ENCODE results near the gene OCRL.
"Not testable (repeated sequence)": the region's sequence is repeated elsewhere in the genome, so short reads cannot be mapped to it uniquely, and the experiment has no call there.

The OCRL gene

GRCh38 chrX:129534816-129535578 is 5.1 kb upstream of the OCRL start:
- DNase-seq (ENCODE audit: low spot score), result no peak

GRCh38 chrX:129540722-129541184 is 694 bp downstream of the OCRL start:
- DNase-seq (ENCODE audit: low spot score), result peak; percentile 56

GRCh38 chrX:129544780-129545179 is 4.7 kb downstream of the OCRL start:
- DNase-seq (ENCODE audit: low spot score), result no peak

- DNase-seq (ENCODE audit: low spot score), result no peak
These were observed 5.3 kb downstream of the OCRL start for GRCh38 chrX:129545408-129545807.

GRCh38 chrX:129549124-129549523 is 9.1 kb downstream of the OCRL start:
- DNase-seq (ENCODE audit: low spot score), result no peak

GRCh38 chrX:129553619-129554288 is 13.7 kb downstream of the OCRL start:
- DNase-seq (ENCODE audit: low spot score), result no peak

- not testable (repeated sequence) for DNase-seq (ENCODE audit: low spot score)
These were observed 14.8 kb downstream of the OCRL start for GRCh38 chrX:129554816-129555215.

- no peak for DNase-seq (ENCODE audit: low spot score)
These were observed 16.8 kb downstream of the OCRL start for GRCh38 chrX:129556806-129557315.

- DNase-seq (ENCODE audit: low spot score), result no peak
These were observed 17.9 kb downstream of the OCRL start for GRCh38 chrX:129557844-129558480.

GRCh38 chrX:129559783-129560182 is 19.7 kb downstream of the OCRL start:
- DNase-seq (ENCODE audit: low spot score), result no peak

- DNase-seq (ENCODE audit: low spot score), result no peak
These were observed 21.4 kb downstream of the OCRL start for GRCh38 chrX:129561453-129561852.

- DNase-seq (ENCODE audit: low spot score), result not testable (repeated sequence)
These were observed 24.3 kb downstream of the OCRL start for GRCh38 chrX:129564345-129564744.

- no peak for DNase-seq (ENCODE audit: low spot score)
These were observed 25.1 kb downstream of the OCRL start for GRCh38 chrX:129565046-129565650.

GRCh38 chrX:129566073-129566472 is 26.0 kb downstream of the OCRL start:
- DNase-seq (ENCODE audit: low spot score), result no peak

GRCh38 chrX:129568349-129568748 is 28.3 kb downstream of the OCRL start:
- DNase-seq (ENCODE audit: low spot score), result no peak

- no peak for DNase-seq (ENCODE audit: low spot score)
These were observed 32.4 kb downstream of the OCRL start for GRCh38 chrX:129572422-129572821.

GRCh38 chrX:129573652-129574051 is 33.6 kb downstream of the OCRL start:
- DNase-seq (ENCODE audit: low spot score), result not testable (repeated sequence)

GRCh38 chrX:129574214-129574613 is 34.2 kb downstream of the OCRL start:
- no peak for DNase-seq (ENCODE audit: low spot score)

GRCh38 chrX:129576539-129576938 is 36.5 kb downstream of the OCRL start:
- no peak for DNase-seq (ENCODE audit: low spot score)

GRCh38 chrX:129577473-129577872 is 37.4 kb downstream of the OCRL start:
- DNase-seq (ENCODE audit: low spot score), result no peak

GRCh38 chrX:129577877-129578276 is 37.8 kb downstream of the OCRL start:
- DNase-seq (ENCODE audit: low spot score), result no peak

GRCh38 chrX:129581904-129582303 is 41.8 kb downstream of the OCRL start:
- DNase-seq (ENCODE audit: low spot score), result no peak

All from HuH-7 (cell line).